ENCODE results near the gene SH3BP1.
A peak's percentile ranks its signal among the peaks of the same experiment; 100 is the strongest.

SH3BP1 gene

GRCh38 chr22:37633625-37634416 lies 5.6 kb upstream of the SH3BP1 start:
- TF ChIP-seq CTCF (IDR thresholded peaks at IDR 0.05; ENCODE audit: borderline replicate concordance, insufficient read depth, low read depth, low read length), result no peak
- no peak overlapping the region for H3K4me3 ChIP-seq (ENCODE audit: low read depth, low read length)

- H3K4me3 ChIP-seq (ENCODE audit: low read depth, low read length), result no peak overlapping the region
- peak; percentile 45; the same call in 1 of the 2 replicates for TF ChIP-seq CTCF (IDR thresholded peaks at IDR 0.05; ENCODE audit: borderline replicate concordance, insufficient read depth, low read depth, low read length)
These were observed 5.0 kb upstream of the SH3BP1 start for GRCh38 chr22:37634417-37634924.

GRCh38 chr22:37635157-37635556 lies 4.3 kb upstream of the SH3BP1 start:
- no peak for TF ChIP-seq CTCF (IDR thresholded peaks at IDR 0.05; ENCODE audit: borderline replicate concordance, insufficient read depth, low read depth, low read length)
- H3K4me3 ChIP-seq (ENCODE audit: low read depth, low read length), result no peak overlapping the region

- TF ChIP-seq CTCF (IDR thresholded peaks at IDR 0.05; ENCODE audit: borderline replicate concordance, insufficient read depth, low read depth, low read length), result peak; percentile 47
- H3K4me3 ChIP-seq (ENCODE audit: low read depth, low read length), result no peak overlapping the region
These were observed 3.1 kb upstream of the SH3BP1 start for GRCh38 chr22:37636186-37636948.

- no peak overlapping the region for H3K4me3 ChIP-seq (ENCODE audit: low read depth, low read length)
- no peak for TF ChIP-seq CTCF (IDR thresholded peaks at IDR 0.05; ENCODE audit: borderline replicate concordance, insufficient read depth, low read depth, low read length)
These were observed 2.6 kb upstream of the SH3BP1 start for GRCh38 chr22:37636949-37637273.

- no peak for TF ChIP-seq CTCF (IDR thresholded peaks at IDR 0.05; ENCODE audit: borderline replicate concordance, insufficient read depth, low read depth, low read length)
- H3K4me3 ChIP-seq (ENCODE audit: low read depth, low read length), result no peak overlapping the region
These were observed 939 bp upstream of the SH3BP1 start for GRCh38 chr22:37638391-37639069.

Measured in GM12875 (cell line).